SK-N-SH treated with all-trans-retinoic acid at 6 μM for 48 hours (cell line): ENCODE data around the gene PVALEF.

Experiments used
- BACH2 ChIP-seq: fragments of 250-450 bp; sonication (Bioruptor Pico); IDR thresholded peaks from 2 replicates; pipeline ENCODE4 v1.9.0; 2021; ENCODE audit warnings: mild to moderate bottlenecking, borderline replicate concordance
- CREB5 ChIP-seq: fragments of 250-450 bp; sonication (Bioruptor Pico); IDR thresholded peaks from 2 replicates; pipeline ENCODE4 v1.5.1; 2020; ENCODE audit warnings: low read depth, mild to moderate bottlenecking, moderate library complexity
- ESRRG ChIP-seq: fragments of 250-450 bp; sonication (Bioruptor Pico); IDR thresholded peaks from 2 replicates; pipeline ENCODE4 v1.6.1; 2021; ENCODE audit warnings: mild to moderate bottlenecking
- GLIS3 ChIP-seq: fragments of 250-450 bp; sonication (Bioruptor Pico); IDR thresholded peaks from 2 replicates; pipeline ENCODE4 v1.5.0; 2020; ENCODE audit warnings: mild to moderate bottlenecking, moderate library complexity
- ISL1 ChIP-seq: fragments of 250-450 bp; sonication (Bioruptor Pico); IDR thresholded peaks from 2 replicates; pipeline ENCODE4 v2.1.2; 2022; ENCODE audit warnings: mild to moderate bottlenecking, moderate library complexity
- PATZ1 ChIP-seq: fragments of 250-450 bp; sonication (Bioruptor Pico); IDR thresholded peaks from 2 replicates; pipeline ENCODE4 v1.8.0; 2020; ENCODE audit warnings: mild to moderate bottlenecking, moderate library complexity, borderline replicate concordance
- POU6F1 ChIP-seq: fragments of 250-450 bp; sonication (Bioruptor Pico); IDR thresholded peaks from 2 replicates; pipeline ENCODE4 v1.8.0; 2021; ENCODE audit warnings: low read depth, mild to moderate bottlenecking, moderate library complexity, borderline replicate concordance
- RARB ChIP-seq: fragments of 250-450 bp; sonication (Bioruptor Pico); IDR thresholded peaks from 2 replicates; pipeline ENCODE4 v1.8.0; 2021; ENCODE audit warnings: mild to moderate bottlenecking, moderate library complexity
- SNAI2 ChIP-seq: fragments of 250-450 bp; sonication (Bioruptor Pico); IDR thresholded peaks from 2 replicates; pipeline ENCODE4 v1.5.0; 2020; ENCODE audit warnings: mild to moderate bottlenecking, moderate library complexity
- TOX ChIP-seq: fragments of 250-450 bp; sonication (Bioruptor Pico); IDR thresholded peaks from 2 replicates; pipeline ENCODE4 v1.8.0; 2021; ENCODE audit warnings: mild to moderate bottlenecking, moderate library complexity, borderline replicate concordance
- TSHZ2 ChIP-seq: fragments of 250-450 bp; sonication (Bioruptor Pico); IDR thresholded peaks from 2 replicates; pipeline ENCODE4 v1.5.0; 2020; ENCODE audit warnings: mild to moderate bottlenecking, moderate library complexity
- ZFP30 ChIP-seq: fragments of 450-650 bp; formaldehyde crosslinking; IDR thresholded peaks from 2 replicates; pipeline ENCODE4 v1.5.0; 2022; ENCODE audit warnings: mild to moderate bottlenecking, moderate library complexity
- ZNF70 ChIP-seq: fragments of 450-650 bp; formaldehyde crosslinking; IDR thresholded peaks from 2 replicates; pipeline ENCODE4 v1.5.0; 2020; ENCODE audit warnings: mild to moderate bottlenecking, moderate library complexity
- ZNF8 ChIP-seq: fragments of 450-650 bp; formaldehyde crosslinking; IDR thresholded peaks from 2 replicates; pipeline ENCODE4 v1.5.0; 2020; ENCODE audit warnings: mild to moderate bottlenecking, moderate library complexity

- TF ChIP-seq ESRRG (CRISPR knock-in tag) (no peak), RARB (no peak), ZNF8 (CRISPR knock-in tag) (no peak), PATZ1 (CRISPR knock-in tag) (no peak), ZFP30 (CRISPR knock-in tag) (no peak), TSHZ2 (CRISPR knock-in tag) (no peak), CREB5 (CRISPR knock-in tag) (no peak), ISL1 (no peak), TOX (CRISPR knock-in tag) (no peak), POU6F1 (no peak), GLIS3 (CRISPR knock-in tag) (no peak), SNAI2 (no peak), BACH2 (no peak), ZNF70 (no peak)
Measured at GRCh38 chr17:81147701-81148100, 17.6 kb upstream of the PVALEF start.
